GM19395 (cell line): ENCODE results near the gene PLA2G3.
"Not testable (repeated sequence)": the region's sequence is repeated elsewhere in the genome, so short reads cannot be mapped to it uniquely, and the experiment has no call there.

Experiments
- ATAC-seq: cut with Tn5 transposase; IDR thresholded peaks from one replicate; pipeline ENCODE4 v1.9.1; 2021; ENCODE audit warnings: mild to moderate bottlenecking, moderate library complexity; ENCODE audit not compliant: unreplicated experiment

Gene PLA2G3

DNA sequence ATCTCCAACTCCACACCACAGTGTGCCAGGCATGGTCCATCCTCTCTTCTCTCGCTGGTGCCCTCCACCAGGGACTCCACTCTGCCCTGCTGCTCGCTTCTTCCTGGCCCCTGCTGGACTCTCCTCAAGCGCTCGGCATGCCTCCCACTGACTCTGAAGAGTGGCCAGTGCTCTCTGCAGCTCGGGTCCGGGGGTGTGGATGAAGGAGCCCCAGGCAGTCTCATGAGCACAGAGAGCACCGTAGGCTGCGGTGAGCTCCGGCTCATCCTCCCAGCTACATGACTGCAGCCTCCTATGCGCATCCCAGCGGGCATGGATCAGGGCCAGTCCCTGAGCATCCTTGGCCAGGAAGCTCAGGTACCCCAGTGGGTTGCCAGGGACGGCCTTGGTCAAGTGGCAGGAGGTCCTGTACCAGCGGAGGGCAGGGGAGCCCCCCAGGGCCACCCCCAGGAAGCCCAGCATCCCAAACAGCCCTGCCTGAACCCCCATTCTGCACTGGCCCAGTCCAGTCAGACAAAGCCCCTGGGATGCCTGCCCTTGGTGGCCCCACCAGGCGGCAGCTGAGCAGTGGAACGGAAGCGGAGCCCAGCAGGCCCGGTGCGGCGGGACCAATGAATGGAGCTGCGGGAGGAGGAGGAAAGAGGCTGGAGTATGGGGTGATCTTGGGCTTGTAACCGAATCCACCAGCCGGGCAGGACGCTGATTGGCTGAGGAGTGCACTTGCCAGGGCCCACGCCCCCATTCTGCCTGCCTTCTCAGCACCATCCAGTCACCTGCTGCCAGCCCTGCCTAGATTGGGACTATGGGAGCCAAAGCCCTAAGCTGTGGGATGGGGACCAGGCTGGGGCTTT is at the start of gene PLA2G3:
TSS of gene PLA2G3 (minus strand) at position 643 of the 851 bp plus-strand sequence. CDS start at position 489, 154 bp downstream.
- ATAC-seq = no peak

DNA sequence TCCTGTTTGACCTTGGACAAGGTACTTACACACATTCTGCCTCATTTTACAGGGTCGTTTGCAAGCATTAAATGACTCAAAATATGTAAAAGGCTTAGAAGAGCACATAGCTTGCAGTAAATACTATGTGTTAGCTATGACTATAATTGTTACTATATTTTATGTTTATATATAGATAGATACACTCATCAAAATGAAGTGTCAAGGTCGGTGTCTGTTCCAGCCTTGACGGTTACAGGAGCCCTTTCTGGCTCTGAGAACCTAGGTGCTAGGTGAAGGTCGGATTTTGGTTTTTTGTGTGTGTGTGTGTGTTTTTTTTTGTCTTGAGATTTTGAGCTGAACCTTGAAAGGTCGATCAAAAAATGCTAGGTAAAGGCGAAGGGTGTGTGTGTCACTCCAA is 47.3 kb upstream of the PLA2G3 start:
- ATAC-seq = no peak

DNA sequence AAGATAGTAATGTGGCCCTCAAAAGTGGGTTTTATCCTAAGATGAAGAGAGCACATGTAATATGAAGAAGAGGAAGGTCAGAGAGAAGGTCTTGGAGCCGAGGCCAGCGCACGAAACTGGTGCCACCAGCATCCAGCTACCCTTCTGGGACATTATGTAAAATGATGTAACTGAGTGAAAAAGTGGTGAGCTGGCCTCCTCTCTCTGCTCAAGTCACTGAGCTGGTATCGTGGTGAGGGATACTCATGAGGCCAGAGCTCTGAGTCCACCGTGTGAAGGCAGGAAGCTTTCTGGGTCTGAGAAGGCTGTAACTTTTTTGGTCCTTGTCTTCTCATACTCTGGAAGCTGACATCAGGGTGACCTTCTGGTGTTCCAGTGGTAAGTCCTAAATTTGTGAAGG is 44.7 kb upstream of the PLA2G3 start:
- ATAC-seq = no peak

GRCh38 chr22:31184015-31184414 is 43.7 kb upstream of the PLA2G3 start:
- ATAC-seq = no peak

GRCh38 chr22:31179345-31179744 is 39.0 kb upstream of the PLA2G3 start:
- ATAC-seq = no peak

DNA sequence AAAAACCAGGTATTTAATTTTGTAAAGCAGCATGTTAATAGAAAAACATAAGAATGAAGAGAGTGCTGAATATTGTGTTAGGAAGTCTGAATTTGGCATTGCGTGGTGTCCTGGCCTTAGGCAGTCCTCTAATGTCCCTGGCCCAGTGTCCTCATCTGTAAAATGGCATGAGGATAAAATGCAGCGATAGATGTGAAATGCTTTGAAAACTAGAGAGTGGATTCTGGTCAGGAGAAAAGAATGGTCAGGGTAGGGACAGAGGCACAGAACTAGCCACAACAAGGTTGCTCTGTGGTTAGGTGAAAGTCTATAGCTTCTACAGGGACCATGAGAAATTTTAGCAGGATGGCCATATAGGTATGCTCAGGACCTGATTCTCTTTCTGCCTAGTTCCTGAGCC is 38.6 kb upstream of the PLA2G3 start:
- no peak for ATAC-seq

DNA sequence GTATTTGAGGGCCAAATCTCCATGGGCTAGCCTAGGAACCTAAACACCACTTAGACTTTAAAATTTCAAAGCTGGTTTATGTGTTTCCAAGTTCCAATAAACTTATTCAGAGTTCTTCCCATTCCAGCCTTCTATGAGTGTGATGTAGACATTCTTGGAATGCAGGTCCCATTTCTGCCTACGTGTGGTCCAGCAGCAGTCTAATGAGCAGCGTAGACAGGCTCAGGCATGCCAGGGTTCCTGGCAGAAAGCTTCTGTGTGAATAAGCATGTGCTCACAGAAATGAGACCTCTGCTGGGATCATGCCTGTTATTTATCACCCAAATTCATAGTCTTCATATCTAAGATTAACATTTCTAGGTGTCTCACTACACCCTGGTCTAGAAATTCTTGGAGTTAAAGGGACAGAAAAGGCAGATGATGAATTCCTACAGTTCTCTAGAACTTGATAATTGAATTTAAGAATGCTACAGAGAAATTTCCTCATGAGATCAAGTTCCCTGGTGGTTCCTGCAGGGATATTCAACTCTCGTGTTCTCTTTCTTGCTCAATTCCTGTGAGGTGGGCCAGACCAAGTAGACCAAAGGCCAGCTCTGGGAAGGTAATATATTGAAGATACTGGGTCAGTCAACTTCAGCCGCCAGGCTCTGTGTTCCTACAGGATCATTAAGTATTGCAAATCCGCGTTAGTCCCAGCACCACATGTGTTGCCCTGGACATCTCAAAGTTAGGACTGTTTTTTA is 37.3 kb upstream of the PLA2G3 start:
- ATAC-seq = no peak

DNA sequence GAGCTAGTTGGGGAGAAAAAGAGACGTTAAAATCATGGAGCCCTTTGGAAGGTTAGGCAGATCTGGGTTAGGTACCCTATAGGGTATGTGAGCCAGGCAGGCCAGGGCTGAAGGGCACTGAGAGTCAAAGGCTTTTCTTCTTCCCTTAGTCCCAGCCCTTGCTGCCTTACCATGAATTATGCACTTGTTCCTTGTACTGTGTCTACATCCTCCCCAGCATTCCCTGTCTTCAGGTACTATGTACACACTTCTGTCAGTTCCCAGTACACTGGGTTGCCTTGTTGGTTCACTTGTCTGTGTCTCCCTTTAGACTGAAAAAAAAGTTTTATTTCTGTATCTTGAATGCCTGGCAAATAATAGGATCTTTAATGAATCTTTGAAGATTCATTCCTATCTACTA is 36.6 kb upstream of the PLA2G3 start:
- no peak for ATAC-seq

GRCh38 chr22:31173386-31174145 is 33.3 kb upstream of the PLA2G3 start:
- no peak for ATAC-seq

GRCh38 chr22:31171734-31172133 is 31.4 kb upstream of the PLA2G3 start:
- not testable (repeated sequence) for ATAC-seq

DNA sequence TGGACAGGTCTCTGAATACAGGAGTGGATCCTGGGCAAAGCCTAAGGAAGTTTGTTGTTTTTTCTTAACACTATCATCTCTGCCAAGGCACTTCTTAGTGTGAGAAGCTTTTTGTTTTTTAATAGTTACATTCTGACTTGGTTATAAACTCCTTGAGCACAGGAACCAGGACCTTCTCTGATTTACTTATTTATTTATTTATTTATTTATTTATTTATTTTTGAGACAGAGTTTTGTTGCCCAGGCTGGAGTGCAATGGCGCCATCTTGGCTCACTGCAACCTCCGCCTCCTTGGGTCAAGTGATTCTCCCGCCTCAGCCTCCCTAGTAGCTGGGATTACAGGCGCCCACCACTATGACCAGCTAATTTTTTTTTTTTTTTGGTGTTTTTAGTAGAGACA is 30.7 kb upstream of the PLA2G3 start:
- no peak for ATAC-seq

GRCh38 chr22:31162015-31162765 is 21.9 kb upstream of the PLA2G3 start:
- ATAC-seq = no peak

DNA sequence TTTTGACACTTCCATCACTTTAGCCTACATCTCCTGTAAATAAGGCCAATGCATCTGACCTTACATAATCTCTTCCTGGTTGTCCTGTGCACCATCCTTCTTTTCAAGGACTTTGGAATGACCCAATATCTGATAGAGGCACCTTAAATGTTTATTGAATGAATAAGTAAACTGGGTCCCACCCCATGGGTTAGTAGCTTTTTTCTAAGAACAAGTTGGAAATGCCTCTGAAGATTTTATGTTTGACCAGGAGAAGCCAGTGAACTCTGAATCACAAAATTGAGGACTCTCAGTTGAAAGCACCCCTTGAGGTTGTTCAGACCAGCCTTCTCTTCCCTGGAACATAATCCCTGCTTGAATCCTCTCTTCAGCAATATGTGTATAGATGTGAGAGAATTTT is 21.1 kb upstream of the PLA2G3 start:
- ATAC-seq = no peak

DNA sequence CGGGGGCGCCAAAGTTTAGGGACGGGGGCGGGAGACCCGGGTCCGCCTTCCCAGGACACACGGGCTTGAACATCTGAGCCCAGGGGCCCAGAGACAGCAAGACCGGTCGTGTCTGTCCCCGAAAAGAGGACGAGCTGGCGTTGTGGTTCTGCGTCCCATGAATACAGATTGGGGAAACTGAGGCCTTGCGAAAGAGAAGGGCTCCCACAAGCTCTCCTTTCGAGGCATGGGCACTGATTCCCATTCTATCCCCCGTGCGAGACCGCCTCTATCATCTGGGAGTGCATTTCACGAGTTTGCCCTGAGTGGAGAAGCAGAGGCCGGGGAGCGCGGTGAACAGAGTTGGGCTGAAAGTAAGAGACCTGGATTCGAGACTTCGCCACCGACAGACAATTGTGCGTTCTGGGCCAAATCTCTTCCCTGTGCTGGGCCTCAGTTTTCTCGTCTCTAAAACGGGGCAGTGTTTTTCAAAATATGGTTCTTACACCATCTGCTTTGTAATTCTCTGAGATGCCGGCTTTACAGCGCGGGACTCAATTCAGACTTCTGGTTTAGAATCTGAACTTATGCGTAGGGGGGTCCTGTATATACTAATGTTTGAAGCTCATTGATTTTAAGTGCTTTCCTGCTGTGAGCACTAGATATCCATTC is 20.1 kb upstream of the PLA2G3 start:
- peak; percentile 30 for ATAC-seq

DNA sequence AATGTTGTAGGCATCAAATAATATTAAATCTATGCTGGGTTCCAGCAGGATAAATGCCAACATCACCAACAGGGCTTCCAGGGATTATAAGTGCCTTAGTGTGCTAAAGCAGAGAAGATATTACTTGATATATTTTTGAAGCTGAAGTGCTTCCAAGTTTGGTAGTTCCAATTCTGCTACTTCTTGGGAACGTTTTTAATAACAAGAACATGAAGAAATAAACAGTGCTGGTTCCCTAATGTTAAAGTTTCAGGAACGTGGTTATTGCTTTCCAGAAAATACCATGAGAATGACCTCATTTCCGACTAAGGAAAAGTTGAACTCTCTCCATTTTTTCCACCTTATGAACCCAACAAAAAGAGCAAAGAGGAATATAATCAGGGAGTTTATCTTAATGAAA is 15.1 kb upstream of the PLA2G3 start:
- ATAC-seq = no peak

DNA sequence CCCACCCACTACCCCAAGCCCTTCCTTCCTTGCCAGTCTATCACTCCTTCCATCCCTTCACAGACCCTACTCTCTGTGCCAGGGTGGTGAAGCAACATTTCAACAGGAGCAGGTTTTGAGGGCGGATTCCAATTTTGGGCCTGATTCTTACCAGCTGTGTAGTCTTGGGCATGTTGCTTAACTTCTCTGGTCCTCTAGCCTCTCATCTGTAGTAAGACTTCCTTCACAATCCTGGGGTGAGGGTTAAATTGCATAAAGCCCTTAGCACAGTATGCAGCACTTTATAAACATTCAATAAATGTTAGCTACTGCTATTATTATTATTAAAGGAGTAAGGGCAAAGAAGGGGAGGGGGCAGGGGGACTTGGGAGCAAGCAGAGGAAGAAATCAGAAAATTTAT is 14.7 kb upstream of the PLA2G3 start:
- ATAC-seq = no peak

GRCh38 chr22:31153357-31153756 is 13.0 kb upstream of the PLA2G3 start:
- ATAC-seq = no peak

GRCh38 chr22:31151872-31152271 is 11.6 kb upstream of the PLA2G3 start:
- ATAC-seq = no peak

DNA sequence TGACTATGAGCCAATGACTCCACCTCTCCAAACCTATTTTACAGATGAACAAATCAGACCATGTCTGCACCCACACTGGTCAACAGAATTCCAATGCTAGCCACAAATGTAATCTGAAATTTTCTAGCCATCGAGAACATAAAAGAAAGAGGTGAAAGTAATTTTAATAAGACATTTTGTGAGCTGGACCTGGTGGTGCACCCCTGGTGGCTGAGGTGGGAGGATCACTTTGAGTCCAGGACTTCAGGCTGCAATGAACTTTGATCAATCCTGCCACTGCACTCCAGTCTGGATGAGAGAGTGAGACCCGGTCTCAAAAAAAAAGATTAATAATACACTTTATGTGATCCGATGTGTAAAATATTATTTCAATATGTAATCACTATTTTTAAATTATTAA is 10.3 kb upstream of the PLA2G3 start:
- no peak for ATAC-seq

DNA sequence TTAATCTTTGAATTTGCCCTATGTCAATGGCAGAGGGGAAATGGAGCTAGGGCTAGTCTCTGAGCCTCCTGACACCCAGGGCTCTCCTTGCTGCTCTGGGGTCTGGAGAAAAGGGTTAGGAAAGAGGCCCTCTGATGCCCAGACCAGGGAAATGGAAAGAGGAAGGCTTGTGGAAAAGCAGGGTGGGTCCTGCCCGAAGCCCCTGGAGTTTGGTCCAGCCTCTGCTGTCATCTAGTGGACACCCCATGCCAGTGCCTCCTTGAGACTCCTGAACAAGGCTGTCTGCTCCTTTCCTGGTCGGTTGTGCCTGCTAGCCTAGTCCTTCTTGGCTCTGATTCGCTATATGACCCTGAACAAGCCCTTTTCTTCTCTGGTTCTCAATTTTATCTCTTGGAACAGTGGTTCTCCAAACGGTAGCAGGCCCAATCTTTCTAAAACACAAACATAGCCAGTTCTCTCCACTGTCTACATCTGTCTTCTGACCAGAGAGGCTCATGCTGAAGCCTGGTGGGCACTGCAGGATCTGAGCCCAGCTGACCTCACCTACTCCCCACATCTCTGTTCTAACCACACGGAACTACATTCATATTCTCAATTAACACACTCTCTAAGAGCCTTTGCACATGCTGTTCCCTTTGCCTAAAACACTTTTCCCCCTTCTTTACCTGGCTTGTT is 8.8 kb upstream of the PLA2G3 start:
- ATAC-seq = no peak
